Lung (tissue), 12 donors: ENCODE data around the gene MBTD1. TPM values are rescaled to one million over a fixed set of nuclear protein-coding genes. Genes with fewer than 3 reads are reported as not detected.

ENCODE experiments used
- ATAC-seq: fragments of 200-7000 bp; cut with Tn5 transposase; one replicate; pipeline ENCODE4 v1.9.1; 2020; ENCODE audit warnings: moderate number of reproducible peaks; ENCODE audit not compliant: insufficient read depth, low FRiP score
- DNase-seq, 3 donors: peaks; one replicate each; pipeline ENCODE4 v3.0.0-alpha.2; 2013 to 2017
- H3K27ac ChIP-seq, 2 donors: one replicate each; pipeline ENCODE4 v1.5.1; 2013; ENCODE audit warnings: mild to moderate bottlenecking in 2 of 2, moderate library complexity in 2 of 2, control low read depth in 1 of 2, inconsistent platforms in 1 of 2, low read depth in 1 of 2, low read length in 1 of 2
- H3K27me3 ChIP-seq, 3 donors: one replicate each; pipeline ENCODE4 v1.5.1; 2013; ENCODE audit warnings: low read length in 2 of 3; ENCODE audit not compliant: control insufficient read depth in 3 of 3, insufficient read depth in 3 of 3
- H3K36me3 ChIP-seq, 4 donors: one replicate each; pipeline ENCODE4 v1.5.1; 2013; ENCODE audit warnings: low read length in 4 of 4, mild to moderate bottlenecking in 1 of 4, moderate library complexity in 1 of 4; ENCODE audit not compliant: control insufficient read depth in 4 of 4, insufficient read depth in 4 of 4
- H3K4me1 ChIP-seq, 5 donors: one replicate each; pipeline ENCODE4 v1.5.1; 2013; ENCODE audit warnings: low read length in 5 of 5, mild to moderate bottlenecking in 2 of 5, moderate library complexity in 1 of 5; ENCODE audit not compliant: control insufficient read depth in 5 of 5, insufficient read depth in 5 of 5
- H3K4me3 ChIP-seq: one replicate; pipeline ENCODE4 v1.5.1; 2013; ENCODE audit warnings: mild to moderate bottlenecking, control low read depth, moderate library complexity
- H3K9ac ChIP-seq, 2 donors: one replicate each; pipeline ENCODE4 v1.5.1; 2013; ENCODE audit warnings: low read length in 2 of 2, control low read depth in 1 of 2; ENCODE audit not compliant: insufficient read depth in 1 of 2
- H3K9me3 ChIP-seq, 4 donors: one replicate each; pipeline ENCODE4 v1.5.1; 2013; ENCODE audit warnings: low read length in 3 of 4, mild to moderate bottlenecking in 1 of 4, moderate library complexity in 1 of 4; ENCODE audit not compliant: control insufficient read depth in 4 of 4, insufficient read depth in 3 of 4
- WGBS, 2 donors: extraction: QIAGEN DNeasy Blood & Tissue Kit; methylation state at CpG; one replicate each; pipeline ENCODE4 v1.1.7; 2013; 5-methylcytosine and 5-hydroxymethylcytosine counted together
- polyA plus RNA-seq, 2 donors: library from polyadenylated mRNA; stranded (reverse); fragments of 200-250 nt; gene quantifications; one replicate each; pipeline ENCODE4 v1.2.1, GENCODE V29; 2013
- total RNA-seq, 2 donors: library from RNA; depleted of rRNA in 1 of 2; stranded (reverse); fragments of >200 nt in 1 of 2; gene quantifications; one replicate each; pipeline ENCODE4 v1.2.1, GENCODE V29; 2014 to 2021
- TF ChIP-seq, protein P1 (sequence below): IDR thresholded peaks from 2 replicates; pipeline ENCODE4 v1.5.1; 2012; ENCODE audit warnings: mild to moderate bottlenecking; ENCODE audit errors: control extremely low read depth, extremely low read depth
- donor health status: control.
- donor health status: control.
- donor health status: Bipolar disorder and iron deficiency.
- donor health status: healthy.
- donor health status: DM: yes; HTN: yes; CAD: no.

The MBTD1 gene
- total and polyA plus RNA-seq, 4 donors = 4.3 to 79.2 (median 9.1) TPM

DNA sequence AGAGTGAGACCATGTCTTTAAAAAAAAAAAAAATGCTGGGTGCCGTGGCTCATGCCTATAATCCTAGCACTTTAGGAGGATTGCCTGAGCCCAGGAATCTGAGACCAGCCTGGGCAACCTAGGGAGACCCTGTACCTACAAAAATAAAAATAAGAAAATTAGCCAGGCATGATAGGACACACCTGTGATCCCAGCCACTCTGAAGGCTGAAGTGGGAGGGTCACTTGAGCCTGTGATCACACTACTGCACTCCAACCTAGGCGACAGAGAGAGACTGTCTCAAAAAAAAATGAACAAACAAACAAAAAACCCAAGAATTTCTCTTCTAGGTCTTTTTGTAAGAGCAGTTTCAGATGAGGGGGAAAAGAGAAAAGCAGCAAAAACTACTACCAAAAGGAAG lies 59.0 kb downstream of the MBTD1 start:
- no peak overlapping the region for H3K27ac ChIP-seq
- peaks cover 0 to 7% (median 0%) of the 10 kb centered on the region in 5 donors for H3K4me1 ChIP-seq
- no peaks in the 10 kb centered on the region for H3K27me3 ChIP-seq
- ATAC-seq (no peak), DNase-seq (no peak)
- TF ChIP-seq, protein P1, sequence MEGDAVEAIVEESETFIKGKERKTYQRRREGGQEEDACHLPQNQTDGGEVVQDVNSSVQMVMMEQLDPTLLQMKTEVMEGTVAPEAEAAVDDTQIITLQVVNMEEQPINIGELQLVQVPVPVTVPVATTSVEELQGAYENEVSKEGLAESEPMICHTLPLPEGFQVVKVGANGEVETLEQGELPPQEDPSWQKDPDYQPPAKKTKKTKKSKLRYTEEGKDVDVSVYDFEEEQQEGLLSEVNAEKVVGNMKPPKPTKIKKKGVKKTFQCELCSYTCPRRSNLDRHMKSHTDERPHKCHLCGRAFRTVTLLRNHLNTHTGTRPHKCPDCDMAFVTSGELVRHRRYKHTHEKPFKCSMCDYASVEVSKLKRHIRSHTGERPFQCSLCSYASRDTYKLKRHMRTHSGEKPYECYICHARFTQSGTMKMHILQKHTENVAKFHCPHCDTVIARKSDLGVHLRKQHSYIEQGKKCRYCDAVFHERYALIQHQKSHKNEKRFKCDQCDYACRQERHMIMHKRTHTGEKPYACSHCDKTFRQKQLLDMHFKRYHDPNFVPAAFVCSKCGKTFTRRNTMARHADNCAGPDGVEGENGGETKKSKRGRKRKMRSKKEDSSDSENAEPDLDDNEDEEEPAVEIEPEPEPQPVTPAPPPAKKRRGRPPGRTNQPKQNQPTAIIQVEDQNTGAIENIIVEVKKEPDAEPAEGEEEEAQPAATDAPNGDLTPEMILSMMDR = no peak
- peaks cover 21 to 56% (median 29%) of the 10 kb centered on the region in 4 donors for H3K36me3 ChIP-seq
- no peaks in the 10 kb centered on the region for H3K9me3 ChIP-seq
- no peak overlapping the region for H3K4me3 ChIP-seq
- H3K9ac ChIP-seq = no peak overlapping the region
- 65 to 76% methylated on average over 2 of the region's 2 CpGs for WGBS, 2 donors

DNA sequence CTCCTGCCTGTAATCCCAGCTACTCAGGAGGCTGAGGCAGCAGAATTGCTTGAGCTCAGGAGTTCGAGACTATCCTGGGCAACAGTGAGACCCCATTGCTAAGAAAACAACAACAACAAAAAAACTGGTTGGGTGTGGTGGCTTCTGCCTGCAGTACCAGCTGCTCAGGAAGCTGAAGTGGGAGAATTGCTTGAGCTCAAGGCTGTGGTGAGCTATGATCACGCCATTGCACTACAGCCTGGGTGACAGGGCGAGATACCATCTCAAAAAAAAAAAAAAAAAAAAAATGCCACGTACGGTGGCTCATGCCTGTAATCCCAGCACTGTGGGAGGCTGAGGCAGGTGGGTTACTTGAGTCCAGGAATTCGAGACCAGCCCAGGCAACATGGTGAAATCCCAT lies 59.6 kb downstream of the MBTD1 start:
- peaks cover 0 to 1% (median 0%) of the 10 kb centered on the region in 4 donors for H3K9me3 ChIP-seq
- WGBS, 2 donors = 82% methylated on average over 6 of the region's 6 CpGs
- TF ChIP-seq, protein P1 = no peak
- H3K36me3 ChIP-seq = peaks cover 16 to 55% (median 29%) of the 10 kb centered on the region in 4 donors
- H3K4me1 ChIP-seq = peaks cover 0 to 7% (median 2%) of the 10 kb centered on the region in 5 donors
- DNase-seq = no peak
- no peaks in the 10 kb centered on the region for H3K27me3 ChIP-seq
- no peak overlapping the region for H3K9ac ChIP-seq
- H3K4me3 ChIP-seq = no peak overlapping the region
- ATAC-seq = no peak
- no peak overlapping the region for H3K27ac ChIP-seq

DNA sequence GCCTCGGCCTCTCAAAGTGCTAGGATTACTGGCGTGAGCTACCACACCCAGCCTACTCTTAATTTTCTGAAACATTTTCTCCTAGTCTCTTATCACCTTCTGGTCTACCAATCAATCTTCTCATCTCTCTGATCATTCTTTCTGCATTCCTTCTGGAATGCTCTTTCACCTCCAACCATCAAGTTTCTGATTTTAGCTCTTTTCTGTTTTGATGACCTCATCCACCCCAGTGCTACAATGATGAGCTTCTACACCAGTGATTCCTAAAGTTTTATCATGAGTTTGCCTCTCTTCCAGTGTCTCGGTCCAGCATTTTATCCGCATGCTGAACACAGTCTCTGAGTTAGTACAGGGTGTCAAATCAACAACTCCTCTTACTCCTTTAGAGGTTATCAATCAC lies 62.1 kb downstream of the MBTD1 start:
- no peak overlapping the region for H3K9ac ChIP-seq
- TF ChIP-seq, protein P1 = no peak
- peaks cover 0 to 7% (median 3%) of the 10 kb centered on the region in 5 donors for H3K4me1 ChIP-seq
- peaks cover 0 to 1% (median 0%) of the 10 kb centered on the region in 4 donors for H3K9me3 ChIP-seq
- ATAC-seq (no peak), DNase-seq (no peak)
- H3K27me3 ChIP-seq = no peaks in the 10 kb centered on the region
- no peak overlapping the region for H3K27ac ChIP-seq
- H3K36me3 ChIP-seq = peaks cover 19 to 52% (median 28%) of the 10 kb centered on the region in 4 donors
- H3K4me3 ChIP-seq = no peak overlapping the region
- 94 to 99% methylated on average over 4 of the region's 4 CpGs for WGBS, 2 donors

DNA sequence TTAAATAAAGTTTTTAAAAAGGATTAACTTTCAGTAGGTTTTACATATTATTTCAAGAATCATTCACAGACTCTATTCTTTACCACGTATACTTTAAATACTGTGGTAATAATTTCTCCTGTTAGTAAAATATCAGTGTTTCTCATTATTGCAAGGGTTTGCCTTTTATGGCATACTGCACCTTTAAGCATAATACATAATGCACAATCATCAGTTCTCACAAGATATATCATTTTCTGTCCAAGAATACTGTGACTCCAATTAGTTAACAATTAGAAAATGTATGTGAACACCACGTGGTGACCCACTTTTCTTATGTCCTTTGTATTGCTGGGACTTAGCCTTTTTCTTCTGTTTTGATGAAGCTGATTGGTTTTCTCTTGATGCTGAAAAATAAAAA lies 68.0 kb downstream of the MBTD1 start:
- peaks cover 7 to 42% (median 20%) of the 10 kb centered on the region in 4 donors for H3K36me3 ChIP-seq
- no peak for ATAC-seq
- WGBS, 2 donors = 91 to 94% methylated on average over 2 of the region's 2 CpGs
- H3K9me3 ChIP-seq = peaks cover 0 to 1% (median 0%) of the 10 kb centered on the region in 4 donors
- H3K27ac ChIP-seq = no peak overlapping the region
- TF ChIP-seq, protein P1 = no peak
- H3K4me3 ChIP-seq = no peak overlapping the region
- H3K27me3 ChIP-seq = no peaks in the 10 kb centered on the region
- peaks cover 0 to 7% (median 3%) of the 10 kb centered on the region in 5 donors for H3K4me1 ChIP-seq
- no peak for DNase-seq
- H3K9ac ChIP-seq = no peak overlapping the region
